GM13977 (cell line): ENCODE measurements around the gene DYNLL2.

ENCODE experiments used
- DNase-seq: peaks from one replicate; pipeline ENCODE4 v3.0.0; 2012; ENCODE audit warnings: low spot score
- CTCF ChIP-seq: IDR thresholded peaks from 2 replicates; pipeline ENCODE4 v1.5.1; 2012; ENCODE audit warnings: mild to moderate bottlenecking, control low read depth; ENCODE audit not compliant: insufficient read depth; ENCODE audit errors: extremely low read depth, missing control alignments
- in situ Hi-C: fragments of 300-500 bp; cut with MboI; formaldehyde crosslinking; loops from one replicate; pipeline ENCODE4 v1.12.0; 2022; ENCODE audit warnings: low sequenced_read_pairs, low pct_unique_long_range_greater_than_20kb, mixed read lengths, inconsistent platforms; ENCODE audit not compliant: unreplicated experiment

The DYNLL2 gene

GRCh38 chr17:58046239-58047094 is 36.8 kb upstream of the DYNLL2 start:
- TF ChIP-seq CTCF, result no peak
- in situ Hi-C loops, result no loop called here
- no peak for DNase-seq

DNA sequence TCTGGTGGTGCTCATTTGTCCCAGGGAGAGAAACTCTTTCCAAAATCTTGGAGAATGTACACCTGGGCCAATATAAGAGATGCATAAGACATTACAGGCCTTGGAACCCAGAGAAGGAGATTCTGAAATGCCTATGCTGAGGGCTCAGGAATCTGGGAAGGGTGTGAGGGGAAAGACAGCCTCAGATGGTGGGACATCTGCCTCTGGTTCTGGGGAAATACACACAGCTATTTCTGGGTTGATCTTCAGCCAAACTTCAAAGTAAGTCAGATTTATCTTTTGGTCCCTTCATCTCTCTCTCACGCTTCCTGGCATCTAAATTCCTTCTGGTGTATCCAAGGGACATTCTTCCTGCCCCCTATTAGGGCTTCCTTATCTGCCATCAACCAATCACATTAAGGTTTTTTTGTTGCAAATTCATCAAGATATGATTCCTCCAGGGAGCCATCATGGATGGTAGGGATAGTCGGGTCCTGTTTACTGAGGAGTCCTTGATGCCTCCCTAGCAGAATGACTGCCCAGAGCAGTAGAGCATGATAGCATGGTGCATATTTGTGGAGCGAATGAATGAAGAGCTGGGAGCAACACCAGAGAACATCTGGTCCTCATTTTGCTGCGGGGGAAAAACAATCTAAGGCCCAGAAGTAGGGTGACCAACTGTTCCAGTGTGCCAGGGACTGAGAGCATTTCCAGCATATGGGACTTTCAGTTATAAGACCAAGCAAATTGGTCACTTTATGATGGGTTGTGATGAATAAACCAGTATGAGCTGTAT is 35.7 kb upstream of the DYNLL2 start:
- DNase-seq, result no peak
- no peak for TF ChIP-seq CTCF
- in situ Hi-C loops, result no loop called here

DNA sequence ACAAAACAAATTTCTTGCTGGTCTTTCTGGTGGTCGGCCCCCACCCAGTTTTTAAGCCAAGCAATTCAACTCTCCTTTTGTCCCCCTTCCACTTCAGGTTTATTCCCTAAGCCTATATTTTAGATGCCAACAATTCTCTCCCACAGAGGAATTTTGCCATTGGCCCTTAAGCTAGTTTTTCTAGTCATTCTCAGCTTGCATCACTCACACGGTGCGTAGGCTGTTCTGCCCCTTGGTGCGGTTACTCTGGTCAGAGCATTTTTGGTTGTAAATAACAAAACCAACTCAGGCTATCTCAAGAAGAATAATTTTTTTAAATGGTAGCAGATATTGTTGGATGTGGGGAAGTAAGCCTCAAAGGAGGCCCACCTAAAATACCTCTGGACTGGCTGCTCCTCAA is 33.7 kb upstream of the DYNLL2 start:
- in situ Hi-C loops, result no loop called here
- no peak for DNase-seq
- no peak for TF ChIP-seq CTCF

- TF ChIP-seq CTCF, result no peak
- in situ Hi-C loops, result no loop called here
- DNase-seq, result no peak
These were observed 32.3 kb upstream of the DYNLL2 start for GRCh38 chr17:58050966-58051365.

GRCh38 chr17:58051468-58051867 is 31.8 kb upstream of the DYNLL2 start:
- in situ Hi-C loops, result no loop called here
- no peak for TF ChIP-seq CTCF
- no peak for DNase-seq

- no peak for DNase-seq
- TF ChIP-seq CTCF, result no peak
- in situ Hi-C loops, result no loop called here
These were observed 30.8 kb upstream of the DYNLL2 start for GRCh38 chr17:58052407-58052806.
